ENCODE results near the gene SRBD1. TPM values are rescaled to one million over a fixed set of nuclear protein-coding genes. Genes with fewer than 3 reads are reported as not detected.

SRBD1 gene
- total and polyA plus RNA-seq, 9 donors: 4.8 to 34.8 (median 15.9) TPM

DNA sequence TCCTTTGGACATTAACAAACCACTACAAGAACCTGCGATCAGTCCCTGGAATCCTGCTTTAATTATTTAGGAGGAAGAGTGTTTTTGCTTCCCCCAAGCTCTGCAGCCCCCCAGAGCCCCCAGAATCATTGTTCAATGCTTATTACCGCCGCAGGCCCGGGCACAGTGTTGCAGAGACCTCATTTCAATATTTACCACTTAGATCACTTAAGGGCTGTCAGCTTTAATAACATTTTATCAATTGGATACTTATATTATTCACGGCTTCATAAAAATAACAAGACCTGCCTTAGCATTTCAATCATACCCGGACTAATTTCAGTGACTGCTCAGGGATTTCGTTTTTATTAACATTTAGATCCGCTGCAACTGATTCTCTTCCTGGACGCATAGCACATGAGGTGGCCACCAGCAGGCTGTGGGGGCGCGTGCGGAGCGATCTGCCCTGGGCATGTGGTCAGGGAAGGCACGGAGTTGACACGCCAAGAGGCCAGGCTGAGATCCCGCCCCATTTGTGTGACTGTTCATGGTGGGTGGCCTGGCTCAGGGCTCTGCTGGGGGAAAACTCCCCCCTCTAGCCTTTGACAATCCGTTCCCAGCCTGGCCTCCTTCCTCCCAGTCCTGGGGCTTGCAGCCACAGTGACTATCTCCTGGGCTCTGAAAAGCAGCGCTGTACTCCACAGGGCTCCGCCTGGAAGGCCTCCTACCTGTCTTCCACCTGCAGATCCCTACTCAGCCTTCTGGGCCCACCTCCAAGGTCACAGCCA lies 267.6 kb downstream of the SRBD1 start:
- no peak overlapping the region for H3K4me3 ChIP-seq
- no peaks in the 10 kb centered on the region for H3K9me3 ChIP-seq
- no peaks in the 10 kb centered on the region for H3K36me3 ChIP-seq
- TF ChIP-seq EP300 (IDR thresholded peaks at IDR 0.05) (no peak), POLR2A (IDR thresholded peaks at IDR 0.05) (no peak), CTCF (IDR thresholded peaks at IDR 0.05) (no peak)
- no peak for DNase-seq
- no peak overlapping the region for H3K27ac ChIP-seq
- no peaks in the 10 kb centered on the region for H3K27me3 ChIP-seq
- H3K4me1 ChIP-seq (ENCODE audit: insufficient read depth): no peaks in the 10 kb centered on the region
- 75 to 80% (median 75%) methylated on average over 19 of the region's 19 CpGs for WGBS, 3 donors
- intact Hi-C loops (cut with DNase I): no loop called here

GRCh38 chr2:45340318-45340717 lies 270.7 kb downstream of the SRBD1 start:
- TF ChIP-seq EP300 (IDR thresholded peaks at IDR 0.05): no peak
- no peak for TF ChIP-seq CTCF (IDR thresholded peaks at IDR 0.05)
- no peak for TF ChIP-seq POLR2A (IDR thresholded peaks at IDR 0.05)

DNA sequence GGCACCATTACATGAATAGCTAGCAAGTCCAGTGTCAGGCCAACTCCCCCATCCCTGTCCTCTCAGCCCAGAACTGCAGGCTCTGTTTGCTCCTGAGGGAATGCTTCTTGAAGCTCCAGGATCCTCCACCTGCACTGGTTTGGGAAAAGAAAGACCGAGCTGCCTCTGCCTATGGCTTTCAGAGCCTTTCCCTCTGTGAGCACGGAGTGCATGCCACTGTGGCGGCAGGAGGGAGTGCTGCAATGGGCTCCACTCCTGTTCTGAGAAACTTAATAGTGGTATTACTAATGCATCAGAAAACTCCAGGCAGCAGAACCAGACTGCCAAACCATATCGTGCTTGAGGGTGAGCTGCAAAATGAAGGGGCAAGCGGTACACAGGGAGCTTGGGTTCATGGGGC lies 271.8 kb downstream of the SRBD1 start:
- 83 to 89% (median 87%) methylated on average over 5 of the region's 5 CpGs for WGBS, 3 donors

More at GRCh38 chr2:45340318-45340717, 270.7 kb downstream of the SRBD1 start:
- intact Hi-C loops (cut with DNase I): no loop called here
- no peaks in the 10 kb centered on the region for H3K9me3 ChIP-seq
- H3K27ac ChIP-seq: no peak overlapping the region
- no peak for DNase-seq
- H3K36me3 ChIP-seq: no peaks in the 10 kb centered on the region
- no peaks in the 10 kb centered on the region for H3K27me3 ChIP-seq
- no peaks in the 10 kb centered on the region for H3K4me1 ChIP-seq (ENCODE audit: insufficient read depth)
- H3K4me3 ChIP-seq: no peak overlapping the region
- WGBS, 3 donors: 73 to 80% (median 75%) methylated on average over 3 of the region's 3 CpGs

More for the DNA sequence above, 271.8 kb downstream of the SRBD1 start:
- Histone ChIP-seq H3K27ac (no peak overlapping the region), H3K36me3 (no peaks in the 10 kb centered on the region), H3K4me3 (no peak overlapping the region), H3K9me3 (no peaks in the 10 kb centered on the region), H3K4me1 (ENCODE audit: insufficient read depth) (no peaks in the 10 kb centered on the region), H3K27me3 (no peaks in the 10 kb centered on the region)
- intact Hi-C loops (cut with DNase I): no loop called here
- DNase-seq: no peak
- TF ChIP-seq CTCF (IDR thresholded peaks at IDR 0.05): no peak
- TF ChIP-seq POLR2A (IDR thresholded peaks at IDR 0.05): no peak
- TF ChIP-seq EP300 (IDR thresholded peaks at IDR 0.05): no peak

Small RNA genes lying within 50 kb of the gene (small RNA-seq; reads per million reads assigned to genes)
- not detected for gene RN7SL414P

Other genes starting within 250 kb of the SRBD1 start
- gene PRKCE, start 40.4 kb upstream of the SRBD1 start, total RNA-seq: 10 to 100 TPM; 12.3 to 22.8 (median 15.7) TPM
- 1 to 10 TPM; 3.1 to 4.8 TPM for gene PRKCE, start 40.4 kb upstream of the SRBD1 start, polyA plus RNA-seq